Measurements from ENCODE around the gene PIR. TPM values are rescaled to one million over a fixed set of nuclear protein-coding genes. Genes with fewer than 3 reads are reported as not detected.

PIR gene
- total RNA-seq, 2 donors from 2014 or later: 8.9 to 20.1 TPM

DNA sequence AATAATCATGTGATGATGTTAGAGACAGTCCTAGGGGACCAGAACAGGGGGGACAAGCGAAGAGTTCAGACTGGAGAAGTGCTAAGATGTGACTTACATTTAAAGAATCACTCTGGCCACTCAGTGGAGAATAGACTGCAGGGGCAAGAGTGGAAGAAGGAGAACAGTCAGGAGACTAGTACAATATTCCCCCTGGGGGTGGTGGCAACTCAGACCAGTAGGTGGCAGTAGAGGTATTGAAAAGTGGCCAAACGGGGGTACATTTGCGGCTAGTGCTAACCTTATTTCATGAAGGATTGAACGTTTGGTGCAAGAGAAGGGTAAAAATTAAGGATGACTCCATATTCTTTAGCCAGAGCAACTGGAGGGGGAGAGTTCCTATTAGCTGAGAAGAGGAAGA is 4.7 kb upstream of the PIR start:
- no peaks in the 10 kb centered on the region for H3K36me3 ChIP-seq
- no peak overlapping the region for H3K27ac ChIP-seq
- peak; percentile 5 for DNase-seq (ENCODE audit: low spot score)
- H3K4me1 ChIP-seq (replicated peaks): no peaks in the 10 kb centered on the region
- intact Hi-C loops (cut with DNase I): loop anchor here (10.0 kb wide), 1 partner anchor 177 kb away; no protein-coding TSS in a partner anchor
- H3K27me3 ChIP-seq (replicated peaks; ENCODE audit: insufficient read depth): no peaks in the 10 kb centered on the region
- H3K4me3 ChIP-seq: no peak overlapping the region
- TF ChIP-seq CTCF (IDR thresholded peaks at IDR 0.05): peak in 3 of 4 experiments; percentile 35 to 46 (median 39)
- no peak for TF ChIP-seq POLR2A (IDR thresholded peaks at IDR 0.05)
- H3K9me3 ChIP-seq: no peaks in the 10 kb centered on the region
- WGBS: 37% methylated on average over 4 of the region's 4 CpGs

GRCh38 chrX:15496824-15497223 is 3.7 kb upstream of the PIR start:
- TF ChIP-seq CTCF (IDR thresholded peaks at IDR 0.05) (no peak), POLR2A (IDR thresholded peaks at IDR 0.05) (no peak), POLR2AphosphoS5 (IDR thresholded peaks at IDR 0.05) (no peak)
- no peaks in the 10 kb centered on the region for H3K27me3 ChIP-seq (replicated peaks; ENCODE audit: insufficient read depth)
- no peaks in the 10 kb centered on the region for H3K36me3 ChIP-seq
- H3K9me3 ChIP-seq: no peaks in the 10 kb centered on the region
- H3K4me3 ChIP-seq: no peak overlapping the region
- intact Hi-C loops (cut with DNase I): loop anchor here (10.0 kb wide), 1 partner anchor 178 kb away; no protein-coding TSS in a partner anchor
- H3K27ac ChIP-seq: no peak overlapping the region
- 26% methylated on average over 4 of the region's 4 CpGs for WGBS
- no peaks in the 10 kb centered on the region for H3K4me1 ChIP-seq (replicated peaks)
- no peak for DNase-seq (ENCODE audit: low spot score)

DNA sequence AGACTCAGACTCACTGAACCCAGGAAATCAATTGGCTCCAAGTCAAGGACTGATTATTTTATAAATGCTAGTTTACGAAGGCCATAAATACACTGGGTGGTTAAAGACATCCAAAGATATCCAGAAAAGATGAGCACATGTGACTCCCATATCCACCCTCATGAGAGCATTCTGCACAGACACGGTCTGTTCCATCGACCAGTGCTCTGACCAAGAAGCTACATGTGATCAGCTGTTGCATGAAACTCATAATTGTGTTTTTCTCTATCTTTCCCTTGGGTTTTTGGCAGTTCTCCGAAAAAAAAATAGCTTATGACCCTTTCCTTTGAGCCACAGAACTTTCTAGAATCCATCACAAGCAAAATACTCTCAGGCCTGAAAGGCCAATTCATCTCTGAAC is 2.7 kb upstream of the PIR start:
- WGBS: 100% methylated on average over 4 of the region's 4 CpGs

DNA sequence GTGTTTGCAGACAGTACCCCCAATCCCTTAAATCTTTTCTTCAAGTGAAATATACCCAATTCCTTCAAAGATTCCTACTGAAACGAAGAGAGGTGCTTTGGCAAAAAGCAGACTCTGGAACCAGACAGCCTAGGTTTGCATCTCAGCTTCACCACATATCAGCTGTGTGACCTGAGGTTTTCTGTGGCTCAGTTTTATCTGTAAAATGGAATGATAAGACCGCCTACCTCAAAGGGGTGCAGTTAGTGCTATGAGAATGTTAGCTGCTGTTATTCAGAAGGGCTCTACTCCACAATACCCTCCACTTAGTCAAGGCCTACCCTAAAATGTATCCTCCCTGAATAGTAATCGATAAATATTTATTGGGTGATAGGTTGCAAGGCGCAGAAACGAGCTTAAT is 664 bp downstream of the PIR start:
- no peaks in the 10 kb centered on the region for H3K36me3 ChIP-seq
- H3K4me3 ChIP-seq: peak overlapping the region; percentile 34 to 37
- no peak overlapping the region for H3K27ac ChIP-seq
- TF ChIP-seq CTCF (IDR thresholded peaks at IDR 0.05) (no peak), POLR2AphosphoS5 (IDR thresholded peaks at IDR 0.05) (no peak), POLR2A (IDR thresholded peaks at IDR 0.05) (no peak)
- WGBS: 83% methylated on average over 5 of the region's 5 CpGs
- no peaks in the 10 kb centered on the region for H3K9me3 ChIP-seq
- H3K27me3 ChIP-seq (replicated peaks; ENCODE audit: insufficient read depth): no peaks in the 10 kb centered on the region
- H3K4me1 ChIP-seq (replicated peaks): no peaks in the 10 kb centered on the region
- intact Hi-C loops (cut with DNase I): loop anchor here (10.0 kb wide), 1 partner anchor 182 kb away; no protein-coding TSS in a partner anchor
- DNase-seq (ENCODE audit: low spot score): no peak

More for the DNA sequence above, 2.7 kb upstream of the PIR start:
- no peak for DNase-seq (ENCODE audit: low spot score)
- intact Hi-C loops (cut with DNase I): loop anchor here (10.0 kb wide), 1 partner anchor 179 kb away; no protein-coding TSS in a partner anchor
- TF ChIP-seq POLR2A (IDR thresholded peaks at IDR 0.05): no peak
- TF ChIP-seq CTCF (IDR thresholded peaks at IDR 0.05): no peak
- no peak for TF ChIP-seq POLR2AphosphoS5 (IDR thresholded peaks at IDR 0.05)
- Histone ChIP-seq H3K9me3 (no peaks in the 10 kb centered on the region), H3K27ac (no peak overlapping the region), H3K4me3 (no peak overlapping the region), H3K27me3 (replicated peaks; ENCODE audit: insufficient read depth) (no peaks in the 10 kb centered on the region), H3K36me3 (no peaks in the 10 kb centered on the region), H3K4me1 (replicated peaks) (no peaks in the 10 kb centered on the region)

DNA sequence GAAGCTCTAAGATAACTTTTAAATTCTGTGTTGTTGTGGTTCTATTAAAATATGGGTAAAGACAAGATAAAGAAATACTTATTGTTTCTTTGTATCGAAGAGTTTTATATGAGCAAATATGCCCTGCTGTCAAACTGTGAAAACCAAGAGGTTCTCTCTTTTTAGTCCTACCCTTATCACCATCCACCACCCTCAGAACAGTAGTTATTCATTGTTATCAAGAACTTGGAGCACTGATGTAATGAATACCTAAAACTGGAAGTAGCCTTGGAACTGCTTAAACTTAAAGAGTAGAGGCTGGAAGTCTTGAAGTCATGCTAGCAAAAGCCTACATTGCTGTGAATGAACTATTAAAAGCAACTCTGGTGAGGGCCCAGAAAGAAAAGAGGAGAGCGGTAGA is 9.2 kb downstream of the PIR start:
- intact Hi-C loops (cut with DNase I): no loop called here
- no peaks in the 10 kb centered on the region for H3K4me1 ChIP-seq (replicated peaks)
- TF ChIP-seq POLR2A (IDR thresholded peaks at IDR 0.05): no peak
- no peak overlapping the region for H3K27ac ChIP-seq
- WGBS: 91% methylated on average over 2 of the region's 2 CpGs
- no peaks in the 10 kb centered on the region for H3K27me3 ChIP-seq (replicated peaks; ENCODE audit: insufficient read depth)
- no peak overlapping the region for H3K4me3 ChIP-seq
- H3K9me3 ChIP-seq: no peaks in the 10 kb centered on the region
- DNase-seq (ENCODE audit: low spot score): no peak
- no peaks in the 10 kb centered on the region for H3K36me3 ChIP-seq
